ENCODE data around the gene KCNT1.

Gene KCNT1

DNA sequence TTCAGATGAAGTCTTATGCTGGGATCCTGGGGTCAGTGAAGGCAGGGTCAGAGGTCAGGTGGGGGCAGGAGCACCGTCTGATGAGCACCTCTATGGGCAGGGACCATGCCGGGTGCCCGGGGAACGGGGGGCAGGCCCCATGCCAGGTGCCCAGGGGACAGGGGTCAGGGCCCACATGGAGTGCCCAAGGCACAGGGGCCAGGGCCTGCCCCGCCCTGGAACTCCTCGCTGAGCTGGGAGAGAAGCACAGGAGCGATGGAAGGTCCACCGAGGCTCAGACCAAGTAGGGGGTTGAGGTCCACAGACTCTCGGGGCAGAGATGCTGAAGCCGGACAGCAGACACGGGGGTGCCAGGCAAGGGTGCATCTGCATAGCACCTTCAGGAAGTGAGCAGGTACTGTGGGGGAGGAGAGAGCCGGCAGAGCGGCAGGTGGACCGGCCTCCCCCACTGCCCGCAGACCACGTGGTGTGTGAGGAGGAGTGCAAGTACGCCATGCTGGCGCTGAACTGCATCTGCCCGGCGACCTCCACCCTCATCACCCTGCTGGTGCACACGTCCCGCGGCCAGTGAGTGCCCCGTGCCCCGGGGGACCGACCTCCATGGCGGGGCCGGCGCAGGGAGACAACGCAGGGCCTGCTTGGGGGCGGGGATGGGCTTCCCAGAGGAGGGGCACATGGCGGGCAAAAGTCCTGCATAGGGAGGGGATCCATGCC lies 67.7 kb downstream of the KCNT1 start:
- DNase-seq, result no peak

DNA sequence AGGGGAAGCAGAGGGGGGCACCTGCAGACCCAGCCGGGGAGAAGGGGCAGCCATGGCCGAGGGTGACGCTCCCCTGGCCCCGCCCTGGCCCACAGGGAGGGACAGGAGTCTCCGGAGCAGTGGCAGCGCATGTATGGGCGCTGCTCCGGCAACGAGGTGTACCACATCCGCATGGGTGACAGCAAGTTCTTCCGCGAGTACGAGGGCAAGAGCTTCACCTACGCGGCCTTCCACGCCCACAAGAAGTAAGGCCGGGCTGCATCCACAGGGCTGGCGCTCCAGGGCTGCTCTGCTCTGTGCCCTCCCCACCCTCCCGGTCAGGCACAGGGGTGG lies 68.2 kb downstream of the KCNT1 start:
- DNase-seq, result no peak

DNA sequence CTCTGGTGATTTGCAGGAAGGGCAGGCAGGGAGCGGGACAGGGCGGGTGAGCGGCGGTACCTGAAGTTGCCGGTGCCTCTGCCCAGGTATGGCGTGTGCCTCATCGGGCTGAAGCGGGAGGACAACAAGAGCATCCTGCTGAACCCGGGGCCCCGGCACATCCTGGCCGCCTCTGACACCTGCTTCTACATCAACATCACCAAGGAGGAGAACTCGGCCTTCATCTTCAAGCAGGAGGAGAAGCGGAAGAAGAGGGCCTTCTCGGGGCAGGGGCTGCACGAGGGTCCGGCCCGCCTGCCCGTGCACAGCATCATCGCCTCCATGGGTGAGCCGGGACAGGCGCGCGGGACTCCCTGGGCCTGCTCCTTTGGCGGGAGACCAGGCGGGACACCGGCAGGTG lies 68.8 kb downstream of the KCNT1 start:
- no peak for DNase-seq

DNA sequence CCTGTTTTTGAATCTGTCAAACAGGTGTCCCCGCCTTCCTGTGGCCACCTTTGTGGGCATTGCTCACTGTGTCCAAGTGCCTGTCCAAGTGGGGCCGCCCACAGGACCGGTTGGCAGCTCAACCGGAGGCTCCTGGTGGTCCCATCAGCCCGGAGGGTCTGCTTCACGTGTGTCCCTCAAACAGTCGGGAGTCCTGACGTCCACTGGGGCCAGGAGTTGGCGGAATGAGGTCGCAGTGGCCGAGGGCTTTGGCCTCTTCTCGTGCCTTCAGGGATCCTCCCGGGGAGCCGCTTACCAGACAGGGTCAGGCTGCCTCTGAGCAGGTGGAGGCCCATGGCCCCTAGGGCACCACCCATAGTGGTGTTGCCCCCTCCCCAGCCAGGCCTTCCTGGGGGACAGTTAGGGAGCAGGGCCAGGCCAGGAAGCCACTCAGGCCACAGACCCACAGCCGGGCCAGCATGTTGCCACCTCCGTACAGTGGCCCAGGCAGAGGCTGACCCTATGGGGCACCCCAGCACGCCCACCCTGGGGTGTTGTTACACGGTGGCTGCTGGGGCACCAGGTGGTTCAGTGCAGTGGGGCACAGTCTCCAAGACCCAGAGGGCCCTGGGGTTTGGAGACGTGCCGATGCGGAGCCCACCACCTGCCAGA lies 69.5 kb downstream of the KCNT1 start:
- DNase-seq, result no peak

DNA sequence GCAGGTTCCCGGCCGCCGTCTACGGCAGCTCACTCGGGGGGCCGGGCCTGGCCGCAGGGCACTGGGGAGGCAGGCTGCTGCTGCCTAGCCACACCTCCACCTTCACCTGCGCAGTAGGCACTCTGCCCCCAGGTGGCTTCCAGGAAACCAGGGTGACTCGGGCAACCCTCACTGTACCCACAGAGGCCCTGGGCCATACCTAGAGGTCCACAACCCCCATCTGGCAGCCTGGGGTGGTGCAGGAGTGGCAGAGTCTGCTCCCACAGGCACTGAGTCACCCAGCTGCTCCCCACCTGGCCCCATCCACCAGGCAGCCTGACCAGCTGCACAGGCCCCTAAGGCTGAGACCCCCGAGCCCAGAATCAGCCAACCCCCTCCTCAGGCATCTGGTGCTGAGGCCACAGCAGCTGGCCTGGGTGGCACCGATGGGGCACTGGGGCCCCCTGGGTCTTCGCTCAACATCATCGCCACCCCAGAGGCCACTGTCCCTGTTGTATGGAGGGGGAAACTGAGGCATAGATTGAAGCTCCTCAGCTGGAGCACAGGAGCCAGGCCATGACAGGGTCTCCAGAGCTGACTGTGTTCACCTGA lies 70.2 kb downstream of the KCNT1 start:
- peak; percentile 12 for DNase-seq

DNA sequence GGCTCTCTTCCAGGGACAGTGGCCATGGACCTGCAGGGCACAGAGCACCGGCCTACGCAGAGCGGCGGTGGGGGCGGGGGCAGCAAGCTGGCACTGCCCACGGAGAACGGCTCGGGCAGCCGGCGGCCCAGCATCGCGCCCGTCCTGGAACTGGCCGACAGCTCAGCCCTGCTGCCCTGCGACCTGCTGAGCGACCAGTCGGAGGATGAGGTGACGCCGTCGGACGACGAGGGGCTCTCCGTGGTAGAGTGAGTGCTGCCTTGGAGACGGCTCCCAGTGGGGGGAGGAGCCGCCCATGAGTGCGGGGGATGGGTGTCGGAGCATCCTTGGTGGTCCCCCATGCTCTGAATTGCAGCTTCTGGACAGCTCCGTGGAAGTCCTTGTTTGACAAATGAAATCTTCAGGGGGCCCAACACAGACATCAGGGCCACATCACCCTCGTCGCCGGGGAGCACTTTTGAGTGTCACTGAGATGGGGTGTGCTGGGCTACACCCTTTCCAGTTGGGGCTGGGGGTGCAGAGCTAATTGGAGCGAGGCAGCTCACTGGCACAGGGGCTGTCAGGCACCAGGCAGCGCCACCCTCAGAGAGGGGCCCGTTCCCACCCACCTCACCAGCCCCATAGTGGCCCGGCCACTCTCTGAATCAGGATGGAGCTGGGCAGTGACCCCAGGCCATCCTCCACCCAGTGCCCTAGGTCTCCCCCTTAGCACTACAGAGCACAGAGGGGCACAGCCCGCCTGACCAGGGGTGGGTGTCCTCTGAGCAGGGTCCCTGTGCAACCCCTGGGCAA lies 70.9 kb downstream of the KCNT1 start:
- DNase-seq, result no peak

DNA sequence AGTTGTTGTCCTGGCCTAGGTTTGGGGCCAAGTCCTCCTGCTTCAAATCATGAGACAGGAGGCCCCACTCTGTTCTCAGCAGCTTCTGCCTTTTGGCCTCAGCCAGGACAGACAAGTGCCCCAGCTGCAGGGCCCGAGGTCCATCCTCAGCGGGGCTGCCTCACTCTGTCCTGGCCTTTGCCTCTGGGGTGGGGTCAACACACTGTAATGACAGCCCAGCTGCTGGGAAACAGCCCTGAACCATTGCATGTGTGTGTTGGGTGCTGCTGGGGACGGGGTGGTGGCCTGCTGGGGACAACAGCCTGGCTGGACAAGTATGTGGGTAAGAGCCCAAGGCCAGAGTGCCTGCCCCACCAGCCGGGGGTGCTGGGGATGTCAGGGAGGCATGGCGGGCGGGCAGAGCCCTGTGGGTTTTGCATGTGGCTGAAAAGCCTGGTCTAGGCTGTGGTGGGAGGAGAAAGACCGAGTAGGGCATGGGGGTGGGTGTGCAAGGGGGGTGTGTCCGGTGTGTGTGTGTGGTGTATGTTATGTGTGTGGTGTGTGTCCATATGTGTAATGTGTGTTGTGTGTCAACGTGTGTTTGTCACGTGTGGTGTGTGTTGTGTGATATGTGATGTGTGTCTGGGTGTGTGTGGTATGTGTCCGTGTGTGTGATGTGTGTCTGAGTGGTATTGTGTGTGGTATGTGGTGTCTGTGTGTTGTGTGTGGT lies 71.7 kb downstream of the KCNT1 start:
- DNase-seq, result no peak

DNA sequence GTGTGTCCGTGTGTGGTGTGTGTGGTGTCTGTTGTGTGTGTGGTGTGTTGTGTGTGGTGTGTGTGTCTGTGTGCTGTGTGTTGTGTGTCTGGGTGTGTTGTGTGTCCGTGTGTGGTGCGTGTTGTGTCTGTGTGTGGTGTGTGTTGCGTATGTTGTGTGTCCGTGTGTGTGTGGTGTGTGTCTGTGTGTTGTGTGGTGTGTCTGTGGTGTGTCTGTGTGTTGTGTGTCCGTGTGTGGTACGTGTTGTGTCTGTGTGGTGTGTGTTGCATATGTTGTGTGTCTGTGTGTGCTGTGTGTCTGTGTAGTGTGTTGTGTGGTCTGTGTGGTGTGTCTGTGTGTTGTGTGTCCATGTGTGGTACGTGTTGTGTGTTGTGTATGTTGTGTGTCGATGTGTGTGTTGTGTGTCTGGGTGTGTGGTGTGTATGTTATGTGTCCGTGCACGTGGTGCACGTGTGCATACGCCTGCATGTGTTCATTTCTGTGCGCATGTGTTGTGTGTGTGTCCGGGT lies 72.3 kb downstream of the KCNT1 start:
- no peak for DNase-seq

DNA sequence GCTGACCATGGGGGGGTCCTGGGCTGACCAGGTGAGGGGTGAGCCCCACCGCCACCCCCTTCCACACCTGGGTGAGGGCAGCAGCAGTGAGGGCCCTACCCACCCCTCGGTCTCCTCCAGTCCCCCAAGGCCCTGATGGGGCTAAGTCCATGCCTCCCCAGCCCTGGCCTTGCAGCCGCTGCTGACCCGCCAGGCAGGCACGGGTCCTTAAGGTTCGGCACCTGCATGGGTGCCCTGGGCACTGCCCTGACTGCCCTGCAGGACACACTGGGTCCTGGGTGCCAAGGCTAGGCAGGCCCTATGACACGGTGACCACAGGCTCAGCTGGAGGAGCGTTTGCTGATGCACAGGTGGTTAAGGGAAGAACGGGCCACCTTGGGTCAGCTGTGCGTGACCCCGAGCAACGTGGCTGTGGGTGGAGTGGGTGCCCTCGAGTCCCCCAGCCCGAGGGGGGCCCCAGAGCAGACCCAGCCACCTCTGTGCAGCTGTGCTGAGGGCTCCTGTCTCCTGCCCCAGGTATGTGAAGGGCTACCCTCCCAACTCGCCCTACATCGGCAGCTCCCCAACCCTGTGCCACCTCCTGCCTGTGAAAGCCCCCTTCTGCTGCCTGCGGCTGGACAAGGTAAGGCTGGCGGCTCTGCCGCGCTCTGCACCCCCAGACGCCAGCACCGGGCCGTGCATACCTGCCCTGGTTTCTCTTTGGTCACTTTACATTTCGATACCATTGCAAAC lies 73.0 kb downstream of the KCNT1 start:
- no peak for DNase-seq

DNA sequence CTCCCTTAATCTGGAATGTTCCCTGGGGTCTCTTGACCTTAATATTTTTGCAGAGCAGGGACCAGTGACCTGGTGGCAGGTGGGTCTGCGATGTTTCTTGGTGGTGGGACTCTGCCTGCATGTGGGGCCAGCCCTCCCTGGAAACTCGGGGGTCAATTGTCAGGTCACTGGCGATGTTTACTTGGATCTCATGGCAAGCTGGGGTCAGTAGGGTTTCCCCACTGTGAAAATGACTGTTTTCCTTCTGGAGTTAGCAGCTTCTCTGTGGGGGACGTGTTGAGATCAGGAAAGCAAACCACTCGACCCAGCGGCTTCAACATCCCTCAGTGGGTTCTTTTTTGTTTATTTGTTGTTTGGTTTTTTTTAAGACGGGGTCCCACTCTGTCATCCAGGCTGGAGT lies 73.9 kb downstream of the KCNT1 start:
- DNase-seq, result no peak

DNA sequence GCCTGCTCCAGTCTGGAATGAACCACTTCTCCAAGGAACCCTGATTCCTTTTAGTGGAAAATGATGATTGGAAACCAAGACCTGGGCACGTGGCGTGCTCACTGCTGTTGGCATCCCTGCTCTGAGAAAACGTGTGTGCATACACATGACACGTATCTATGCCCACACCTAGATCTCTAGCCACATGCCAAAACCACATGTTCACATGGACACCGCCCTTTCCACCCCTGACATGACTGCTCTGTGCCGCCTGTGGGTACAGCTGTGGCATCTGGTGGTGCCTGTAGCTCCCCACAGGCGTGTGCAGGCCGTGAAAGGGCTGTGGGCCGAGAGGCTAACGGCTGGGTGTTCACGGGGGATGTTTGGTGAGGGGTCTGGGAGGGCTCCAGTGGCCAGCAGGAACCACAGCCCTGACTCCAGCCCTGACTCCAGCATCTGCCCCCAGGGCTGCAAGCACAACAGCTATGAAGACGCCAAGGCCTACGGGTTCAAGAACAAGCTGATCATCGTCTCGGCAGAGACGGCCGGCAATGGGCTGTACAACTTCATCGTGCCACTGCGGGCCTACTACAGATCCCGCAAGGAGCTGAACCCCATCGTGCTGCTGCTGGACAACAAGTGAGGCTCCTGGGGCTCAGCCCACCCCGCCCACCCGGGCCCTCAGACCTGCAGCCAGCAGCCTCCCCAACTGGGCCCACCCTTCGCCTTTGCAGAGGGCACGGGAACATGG lies 75.1 kb downstream of the KCNT1 start:
- no peak for DNase-seq

DNA sequence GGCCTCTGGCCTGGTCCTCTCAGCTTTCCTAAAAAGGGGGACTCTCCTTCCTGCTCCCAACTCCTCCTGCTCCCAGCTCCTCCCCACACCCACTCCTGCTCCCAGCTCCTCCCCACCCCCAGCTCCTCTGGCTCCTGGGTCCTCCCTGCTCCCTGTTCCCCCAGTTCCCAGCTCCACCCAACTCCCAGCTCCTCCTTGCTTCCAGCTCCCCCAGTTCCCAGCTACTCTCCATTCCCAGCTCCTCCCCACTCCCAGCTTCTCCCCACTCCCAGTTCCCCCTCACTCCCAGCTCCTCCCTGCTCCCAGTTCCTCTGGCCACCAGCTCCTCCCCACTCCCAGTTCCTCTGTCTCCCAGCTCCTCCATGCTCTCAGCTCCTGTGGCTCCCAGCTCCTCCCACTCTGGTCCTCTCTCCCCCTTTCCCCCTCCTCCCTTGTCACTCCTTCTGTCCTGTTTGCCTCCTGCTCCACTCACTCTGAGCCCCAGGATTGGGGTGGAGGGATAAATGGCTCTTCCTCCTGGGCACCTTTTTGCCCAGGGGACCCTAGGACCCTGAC lies 75.7 kb downstream of the KCNT1 start:
- DNase-seq, result no peak

DNA sequence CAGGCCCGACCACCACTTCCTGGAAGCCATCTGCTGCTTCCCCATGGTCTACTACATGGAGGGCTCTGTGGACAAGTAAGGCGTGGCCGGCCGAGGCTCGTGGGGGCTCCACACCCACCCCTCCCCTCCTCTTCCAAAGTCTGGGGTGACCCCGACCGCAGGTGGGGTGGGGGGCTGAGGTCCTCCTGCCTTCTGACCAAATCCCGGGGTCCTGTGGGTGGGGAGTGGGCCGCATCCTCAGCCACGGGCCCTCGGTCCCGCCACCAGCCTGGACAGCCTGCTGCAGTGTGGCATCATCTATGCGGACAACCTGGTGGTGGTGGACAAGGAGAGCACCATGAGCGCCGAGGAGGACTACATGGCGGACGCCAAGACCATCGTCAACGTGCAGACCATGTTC lies 76.4 kb downstream of the KCNT1 start:
- no peak for DNase-seq

DNA sequence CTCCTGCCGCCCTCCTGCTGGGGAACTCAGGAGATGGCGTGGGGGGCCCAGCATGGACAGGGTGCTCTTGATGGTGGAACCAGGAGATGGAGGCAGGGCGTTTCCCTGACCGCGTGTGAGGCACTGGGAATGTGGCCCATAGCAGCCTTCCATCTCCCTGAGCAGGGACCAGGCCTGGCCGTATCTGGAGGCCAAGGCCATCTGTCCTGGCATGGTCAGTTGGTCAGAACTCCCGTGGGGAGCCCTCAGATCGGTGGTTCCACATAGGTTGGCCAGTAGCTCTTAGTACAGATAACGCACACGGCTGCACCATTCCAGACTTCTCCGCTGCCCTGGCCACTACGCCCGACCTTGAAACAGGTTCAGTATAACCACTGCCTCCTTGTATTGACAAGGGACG lies 77.6 kb downstream of the KCNT1 start:
- no peak for DNase-seq

DNA sequence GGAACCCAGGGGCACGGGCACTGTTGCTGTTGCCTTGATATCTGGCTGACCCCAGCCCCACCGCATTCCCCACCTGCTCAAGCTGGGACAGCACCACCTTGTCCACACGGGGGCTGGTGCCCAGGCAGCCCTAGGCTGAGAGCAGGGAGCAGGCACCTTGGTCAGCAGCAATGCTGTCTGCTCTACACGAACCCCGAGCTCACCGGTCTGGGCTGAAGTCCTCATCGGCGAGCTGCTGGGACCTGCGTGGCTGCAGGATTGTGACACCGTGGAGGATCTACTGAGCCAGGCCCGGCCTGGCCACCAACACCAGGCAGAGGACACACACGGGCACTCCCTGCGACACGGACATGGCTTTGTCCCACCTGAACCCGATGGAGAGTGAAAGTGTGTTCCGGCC lies 78.1 kb downstream of the KCNT1 start:
- no peak for DNase-seq

DNA sequence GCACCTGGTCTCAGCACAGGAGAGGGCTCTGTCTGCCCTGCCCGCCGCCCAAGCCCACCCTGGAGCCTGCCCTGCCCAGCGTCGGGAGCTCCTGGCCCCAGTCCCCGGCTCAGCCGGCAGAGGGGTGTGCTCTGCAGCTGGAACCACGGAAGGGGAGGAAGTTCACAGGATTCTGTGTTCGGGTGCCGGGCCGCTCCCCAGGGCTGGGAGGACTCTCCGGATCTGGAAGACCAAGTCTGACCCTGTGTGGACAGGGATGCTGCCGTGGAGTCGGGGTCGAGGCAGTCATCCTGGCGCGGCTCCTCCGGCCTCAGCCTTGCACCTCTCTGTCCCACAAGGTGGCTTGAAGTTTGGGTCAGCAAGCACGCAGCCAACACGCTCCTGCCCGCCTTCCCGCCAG lies 78.6 kb downstream of the KCNT1 start:
- DNase-seq, result no peak

DNA sequence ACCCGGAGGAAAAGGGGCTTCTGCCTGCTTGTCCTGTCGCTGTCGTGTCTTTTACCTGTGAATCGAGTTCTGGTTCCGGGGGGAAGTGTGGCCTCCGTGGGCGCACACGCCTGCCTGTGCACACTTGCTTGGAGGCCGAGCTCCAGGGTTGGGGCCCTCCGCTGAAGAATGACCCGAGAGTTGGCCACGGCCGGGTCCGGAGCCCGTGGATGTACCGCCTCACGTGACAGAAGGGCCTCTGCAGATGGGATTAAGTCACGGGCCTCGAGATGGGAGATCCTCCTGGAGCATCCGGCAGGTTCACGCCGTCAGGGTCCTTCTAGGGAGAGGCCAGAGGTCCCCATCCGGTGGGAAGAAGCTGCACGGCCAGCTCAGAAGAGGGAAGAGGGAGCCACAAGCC lies 81.0 kb downstream of the KCNT1 start:
- DNase-seq, result no peak

DNA sequence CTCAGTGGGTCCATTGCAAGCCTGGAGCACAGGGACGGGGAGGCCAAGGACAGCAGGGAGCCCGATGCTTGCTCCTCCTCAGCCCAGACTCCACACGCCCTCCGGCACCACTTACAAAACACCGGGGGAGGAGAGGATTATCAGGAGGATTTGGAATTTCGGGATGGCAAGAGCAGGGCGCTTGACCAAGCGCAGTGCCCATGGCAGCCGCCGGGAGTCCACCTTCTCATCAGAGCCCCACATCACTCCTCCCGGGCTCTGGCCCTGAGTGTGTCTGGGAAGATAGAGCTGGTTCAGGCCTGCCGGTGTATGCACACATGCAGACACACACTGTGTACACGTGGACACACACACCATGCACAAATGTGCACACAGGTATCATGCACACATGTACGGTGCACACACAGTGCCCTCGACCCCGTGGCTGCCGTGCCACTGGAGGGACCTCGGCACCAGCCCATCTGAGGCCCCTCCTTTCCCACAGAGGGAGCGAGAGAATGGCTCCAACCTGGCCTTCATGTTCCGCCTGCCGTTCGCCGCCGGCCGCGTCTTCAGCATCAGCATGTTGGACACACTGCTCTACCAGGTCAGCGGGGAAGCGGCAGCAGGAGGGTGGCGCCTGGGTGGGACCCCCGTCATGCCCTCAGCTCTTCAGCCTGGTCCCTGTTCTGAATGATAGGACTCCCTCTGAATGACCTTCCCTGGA lies 81.7 kb downstream of the KCNT1 start:
- no peak for DNase-seq

DNA sequence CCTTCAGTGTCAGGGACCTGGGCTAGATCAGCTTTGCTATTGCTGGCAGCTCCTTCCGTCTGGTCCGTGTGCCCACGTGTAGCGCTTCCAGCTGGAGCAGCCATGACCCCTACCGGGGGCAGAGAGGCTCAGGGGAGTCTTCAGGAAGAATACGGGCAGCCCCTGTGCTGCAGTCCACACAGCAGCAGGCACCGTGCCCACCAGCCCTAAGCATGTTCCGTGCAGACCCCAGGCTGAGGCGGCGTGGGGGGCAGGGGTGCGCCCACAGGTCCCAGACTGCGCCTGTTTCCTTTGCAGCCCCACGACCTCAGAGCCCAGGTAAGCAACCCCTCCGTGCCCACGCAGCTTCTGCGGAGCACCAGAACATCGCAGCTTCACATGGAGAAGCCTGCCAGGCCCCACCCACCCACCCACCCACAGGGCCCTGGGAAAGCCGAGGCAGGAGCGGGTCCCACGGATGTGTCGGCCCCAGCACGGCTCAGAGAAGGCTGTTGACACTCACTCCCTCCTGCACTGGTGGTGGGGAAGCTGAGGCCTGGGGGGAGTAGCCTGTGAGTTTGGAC lies 83.1 kb downstream of the KCNT1 start:
- no peak for DNase-seq

DNA sequence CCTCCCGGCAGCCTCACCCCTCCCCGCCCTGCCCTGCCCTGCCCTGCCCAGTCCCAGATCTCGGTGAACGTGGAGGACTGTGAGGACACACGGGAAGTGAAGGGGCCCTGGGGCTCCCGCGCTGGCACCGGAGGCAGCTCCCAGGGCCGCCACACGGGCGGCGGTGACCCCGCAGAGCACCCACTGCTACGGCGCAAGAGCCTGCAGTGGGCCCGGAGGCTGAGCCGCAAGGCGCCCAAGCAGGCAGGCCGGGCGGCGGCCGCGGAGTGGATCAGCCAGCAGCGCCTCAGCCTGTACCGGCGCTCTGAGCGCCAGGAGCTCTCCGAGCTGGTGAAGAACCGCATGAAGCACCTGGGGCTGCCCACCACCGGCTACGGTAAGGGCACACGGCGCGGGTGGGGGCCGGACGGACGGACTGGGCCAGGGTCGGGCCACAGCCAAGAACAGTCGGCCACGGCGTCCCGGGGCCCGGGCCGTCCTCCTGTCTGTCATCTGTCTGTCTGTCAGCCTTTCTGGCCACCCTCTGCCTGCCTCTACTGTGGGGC lies 84.2 kb downstream of the KCNT1 start:
- DNase-seq, result no peak
